GM21786 (cell line): ENCODE results near the gene ASB1.
"Not testable (repeated sequence)": the region's sequence is repeated elsewhere in the genome, so short reads cannot be mapped to it uniquely, and the experiment has no call there.

Experiments used
- ATAC-seq: cut with Tn5 transposase; IDR thresholded peaks from one replicate; pipeline ENCODE4 v1.9.1; 2021; ENCODE audit not compliant: unreplicated experiment

Gene ASB1

DNA sequence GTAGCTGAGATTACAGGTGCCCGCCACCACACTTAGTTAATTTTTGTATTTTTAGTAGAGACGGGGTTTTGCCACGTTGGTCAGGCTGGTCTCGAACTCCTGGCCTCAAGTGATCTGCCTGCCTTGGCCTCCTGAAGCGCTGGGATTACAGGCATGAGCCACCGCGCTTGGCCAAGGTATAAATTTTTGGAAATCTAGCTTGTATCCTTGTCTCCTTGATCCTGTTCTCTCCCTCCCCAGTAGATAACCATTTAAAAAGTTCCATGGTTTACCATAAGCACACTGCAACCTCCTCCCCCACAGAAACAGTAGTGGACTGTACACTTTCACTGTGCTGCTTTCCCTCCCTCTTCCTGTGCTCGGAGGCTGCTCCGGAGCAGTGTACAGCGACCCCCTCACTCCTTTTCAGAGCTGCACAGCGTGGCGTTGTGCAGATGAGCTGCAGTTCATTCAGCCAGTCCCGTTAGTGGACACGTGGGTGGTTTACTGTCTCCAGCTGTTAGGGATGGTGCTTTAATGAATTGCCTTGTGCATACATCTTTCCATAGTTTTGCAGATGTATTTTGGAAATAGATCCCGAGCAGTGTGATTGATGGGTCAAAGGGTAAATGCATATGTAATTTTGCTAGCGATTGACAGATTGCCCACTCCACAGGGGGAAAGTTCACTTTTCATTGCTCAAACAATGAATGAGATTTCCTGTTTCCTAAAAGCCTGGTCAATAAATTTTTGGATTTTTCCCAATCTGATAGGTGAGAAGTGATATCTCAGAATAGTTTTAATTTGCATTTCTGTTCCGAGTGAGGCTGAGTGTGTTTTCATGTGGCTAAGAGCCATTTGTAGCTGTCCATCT, 14.8 kb downstream of the ASB1 start:
- no peak for ATAC-seq

DNA sequence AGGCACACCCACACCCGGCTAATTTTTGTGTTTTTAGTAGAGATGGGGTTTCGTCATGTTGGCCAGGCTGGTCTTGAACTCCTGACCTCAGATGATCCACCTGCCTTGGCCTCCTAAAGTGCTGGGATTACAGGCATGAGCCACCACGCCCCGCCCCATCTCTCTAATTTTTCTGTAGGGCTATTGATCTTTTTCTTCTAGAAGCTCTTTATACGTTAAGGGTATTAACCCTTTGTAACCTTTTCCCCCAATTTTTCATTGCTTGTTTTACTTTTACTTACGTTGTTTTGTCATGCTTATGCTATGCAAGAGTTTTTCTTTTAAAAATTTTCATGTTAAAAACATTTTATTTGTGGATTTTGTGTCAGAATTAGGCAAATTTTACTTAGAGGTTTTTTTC, 15.5 kb downstream of the ASB1 start:
- ATAC-seq: not testable (repeated sequence)

- ATAC-seq: no peak
Observed at GRCh38 chr2:238444242-238444641, 17.5 kb downstream of the ASB1 start.

GRCh38 chr2:238445409-238446190, 18.9 kb downstream of the ASB1 start:
- no peak for ATAC-seq

- ATAC-seq: no peak
Observed at GRCh38 chr2:238446371-238446770, 19.6 kb downstream of the ASB1 start.

DNA sequence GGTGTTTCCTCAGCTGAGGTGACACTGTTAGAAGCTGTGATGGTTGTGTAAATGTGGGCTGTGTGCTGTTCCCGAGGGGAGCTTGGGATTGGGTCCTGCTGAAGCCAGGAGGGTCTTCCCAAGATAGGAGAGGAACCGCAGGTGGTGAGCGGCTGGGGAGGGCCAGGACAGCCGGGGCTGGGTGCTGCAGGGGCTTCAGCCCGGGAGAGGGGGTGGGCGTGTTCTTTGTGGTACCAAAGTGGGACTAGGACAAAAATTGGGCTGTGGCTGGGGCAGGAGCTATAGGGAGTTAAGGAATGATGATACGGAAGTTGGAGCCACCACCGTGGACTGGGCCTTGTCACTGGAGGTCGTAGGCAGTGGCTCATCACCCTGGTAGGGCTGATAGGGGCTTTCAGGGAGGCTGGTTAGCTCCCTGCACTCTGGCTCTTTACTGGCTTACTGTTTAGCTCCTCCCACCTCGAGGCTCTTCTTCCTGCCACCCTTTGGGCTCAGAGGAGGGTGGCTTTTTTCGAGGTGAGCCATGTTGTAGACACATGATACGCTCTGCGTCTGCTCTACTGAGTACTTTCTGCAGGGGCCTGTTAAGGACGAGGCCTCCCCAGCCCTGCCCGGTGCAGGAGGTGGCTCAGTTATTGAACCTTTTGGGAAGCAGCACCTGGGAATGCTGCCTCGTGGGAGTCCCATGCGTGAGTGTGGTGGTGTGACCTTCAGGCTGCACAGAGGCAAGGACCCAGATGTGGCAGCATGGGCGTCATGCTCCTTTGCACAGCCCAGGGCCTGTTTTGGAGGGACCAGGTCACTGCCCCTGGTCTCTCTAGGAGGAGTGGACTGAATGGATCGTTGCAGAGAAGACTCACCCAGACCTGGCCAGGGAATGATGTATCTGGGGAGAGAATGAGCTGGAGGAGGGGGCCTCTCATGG, 21.6 kb downstream of the ASB1 start:
- no peak for ATAC-seq

- ATAC-seq: no peak
Observed at GRCh38 chr2:238449241-238449640, 22.5 kb downstream of the ASB1 start.

GRCh38 chr2:238449909-238450417, 23.2 kb downstream of the ASB1 start:
- no peak for ATAC-seq

- no peak for ATAC-seq
Observed at GRCh38 chr2:238450440-238450861, 23.7 kb downstream of the ASB1 start.

DNA sequence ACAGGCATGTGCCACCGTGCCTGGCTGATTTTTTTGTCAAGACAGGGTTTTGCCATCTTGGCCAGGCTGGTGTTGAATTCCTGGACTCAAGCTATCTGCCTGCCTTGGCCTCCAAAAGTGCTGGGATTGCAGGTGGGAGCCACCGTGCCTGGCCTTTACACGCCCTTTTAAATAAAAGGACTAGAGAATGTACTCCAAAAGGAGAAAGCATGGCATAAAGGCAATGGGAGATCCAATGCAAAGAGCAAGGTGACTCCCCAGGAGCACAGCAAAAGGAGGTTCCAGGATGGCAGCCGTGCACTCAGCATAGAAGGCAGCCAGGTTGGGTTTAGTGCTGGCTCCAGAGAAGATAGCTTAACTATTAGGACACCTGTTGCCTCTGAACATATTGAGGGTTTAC, 27.1 kb downstream of the ASB1 start:
- no peak for ATAC-seq

GRCh38 chr2:238456449-238456848, 29.7 kb downstream of the ASB1 start:
- ATAC-seq: no peak

DNA sequence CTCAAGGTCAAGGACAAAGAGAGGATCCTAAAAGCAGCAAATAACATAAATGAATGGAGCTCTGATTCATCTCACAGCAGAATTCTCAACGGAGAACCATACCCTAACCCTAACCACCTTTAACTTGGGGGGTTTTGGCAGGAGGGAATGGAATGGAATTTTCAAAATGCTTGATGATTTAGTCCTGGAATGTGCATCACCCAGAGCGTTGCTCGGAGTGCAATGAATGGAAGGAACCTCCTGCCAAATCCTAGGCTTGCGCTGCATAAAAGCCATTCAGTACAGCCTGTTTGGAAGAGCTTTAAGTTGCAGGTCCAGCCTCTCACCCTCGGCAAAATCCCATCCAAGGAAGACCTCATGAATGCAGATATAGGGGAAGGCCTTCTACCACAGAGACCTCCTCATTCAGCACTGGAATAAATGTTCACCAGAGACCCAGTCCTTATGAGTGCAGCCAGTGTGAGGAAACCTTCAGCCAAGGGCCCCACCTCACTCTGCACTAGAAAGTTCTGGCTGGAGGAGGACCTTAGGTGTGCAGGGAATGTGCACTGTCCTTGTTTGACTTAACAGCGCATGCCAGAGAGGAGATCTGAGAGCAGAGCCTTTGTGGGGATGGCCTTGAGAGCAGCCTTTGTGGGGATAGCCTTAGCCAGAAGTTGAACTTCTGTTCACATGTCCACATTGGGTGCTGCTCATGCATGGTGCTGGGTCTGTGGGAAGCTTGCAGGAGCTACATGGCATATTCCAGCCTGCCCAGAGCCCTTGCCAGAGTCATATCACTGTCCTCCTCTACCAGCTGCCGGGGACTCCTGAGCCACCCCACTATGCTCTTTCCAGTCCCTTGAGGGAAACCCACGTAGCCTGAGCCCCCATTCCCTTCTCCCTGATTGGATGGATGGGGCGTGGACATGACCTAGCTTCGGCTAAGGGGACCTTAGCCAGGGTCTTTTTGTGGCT, 30.5 kb downstream of the ASB1 start:
- no peak for ATAC-seq

DNA sequence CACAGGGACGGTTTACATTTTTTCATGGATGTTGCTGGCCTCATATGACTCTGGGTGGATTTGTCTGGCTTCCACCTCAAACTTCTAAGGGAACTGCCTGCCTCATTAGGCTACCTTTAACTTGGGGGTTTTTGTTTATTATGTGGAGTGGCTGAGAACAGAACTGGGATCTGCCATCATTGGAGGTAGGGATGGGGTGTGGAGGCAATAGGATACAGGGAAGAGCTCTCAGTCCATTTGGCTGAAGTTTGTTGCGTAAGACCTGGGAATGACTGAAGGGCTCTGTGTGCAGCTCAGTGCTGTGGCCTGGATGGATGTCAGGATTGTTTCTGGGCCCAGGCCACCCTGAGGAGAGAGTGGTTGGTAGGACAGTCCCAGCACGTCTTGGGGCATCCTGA, 31.2 kb downstream of the ASB1 start:
- ATAC-seq: no peak

- ATAC-seq: no peak
Observed at GRCh38 chr2:238458651-238459050, 31.9 kb downstream of the ASB1 start.

- ATAC-seq: no peak
Observed at GRCh38 chr2:238459081-238459629, 32.4 kb downstream of the ASB1 start.

DNA sequence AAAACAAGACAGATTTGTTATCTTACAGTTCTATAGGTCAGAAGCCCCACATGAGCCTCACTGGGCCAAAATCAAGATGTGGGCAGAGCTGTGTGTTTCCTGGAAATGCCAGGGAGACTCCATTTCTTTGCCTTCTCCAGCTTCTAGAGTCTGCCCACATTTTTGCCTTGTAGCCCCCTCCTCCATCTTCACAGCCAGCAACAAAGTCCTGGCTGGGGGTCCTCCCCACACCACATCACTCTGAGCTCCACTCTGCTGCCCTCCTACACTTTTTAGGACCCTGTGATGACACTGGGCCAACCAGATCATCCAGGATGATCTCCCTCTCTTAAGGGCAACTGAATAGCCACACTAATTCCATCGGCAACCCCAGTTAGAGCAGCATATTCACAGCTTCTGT, 34.3 kb downstream of the ASB1 start:
- no peak for ATAC-seq

DNA sequence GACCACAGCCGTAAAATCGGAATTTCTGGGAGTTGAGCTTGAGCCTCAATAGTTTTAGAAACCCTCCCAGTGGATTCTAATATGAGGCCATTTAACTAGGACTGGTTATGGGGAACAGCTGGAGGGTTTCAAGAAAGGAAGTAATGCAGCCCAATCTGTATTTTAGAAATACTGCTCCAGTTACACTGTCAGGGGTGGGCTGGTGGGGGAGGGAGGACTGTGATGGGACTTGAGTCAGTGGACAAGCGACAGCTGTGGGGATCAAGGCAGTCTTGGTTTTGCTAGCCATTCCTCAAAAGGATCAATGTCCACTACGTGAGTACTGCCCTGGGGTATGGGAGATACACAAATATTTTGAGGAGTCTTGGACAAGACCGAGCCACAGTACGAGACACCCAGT, 34.8 kb downstream of the ASB1 start:
- ATAC-seq: no peak

DNA sequence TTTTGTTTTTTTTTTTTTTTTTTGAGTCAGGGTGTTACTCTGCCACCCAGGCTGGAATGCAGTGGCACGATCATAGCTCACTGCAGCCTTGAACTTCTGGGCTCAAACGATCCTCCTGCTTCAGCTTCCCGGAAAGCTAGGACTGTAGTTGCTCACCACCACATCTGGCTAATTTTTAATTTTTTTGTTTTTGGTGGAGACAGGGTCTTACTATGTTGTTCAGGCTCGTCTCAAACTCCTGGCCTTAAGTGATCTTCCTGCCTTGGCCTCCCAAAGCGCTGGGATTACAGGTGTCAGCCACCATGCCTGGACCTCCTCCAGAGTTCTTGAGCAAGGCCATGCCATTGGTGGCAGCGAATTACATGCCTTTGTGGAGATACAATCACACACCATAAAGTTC, 35.2 kb downstream of the ASB1 start:
- no peak for ATAC-seq

DNA sequence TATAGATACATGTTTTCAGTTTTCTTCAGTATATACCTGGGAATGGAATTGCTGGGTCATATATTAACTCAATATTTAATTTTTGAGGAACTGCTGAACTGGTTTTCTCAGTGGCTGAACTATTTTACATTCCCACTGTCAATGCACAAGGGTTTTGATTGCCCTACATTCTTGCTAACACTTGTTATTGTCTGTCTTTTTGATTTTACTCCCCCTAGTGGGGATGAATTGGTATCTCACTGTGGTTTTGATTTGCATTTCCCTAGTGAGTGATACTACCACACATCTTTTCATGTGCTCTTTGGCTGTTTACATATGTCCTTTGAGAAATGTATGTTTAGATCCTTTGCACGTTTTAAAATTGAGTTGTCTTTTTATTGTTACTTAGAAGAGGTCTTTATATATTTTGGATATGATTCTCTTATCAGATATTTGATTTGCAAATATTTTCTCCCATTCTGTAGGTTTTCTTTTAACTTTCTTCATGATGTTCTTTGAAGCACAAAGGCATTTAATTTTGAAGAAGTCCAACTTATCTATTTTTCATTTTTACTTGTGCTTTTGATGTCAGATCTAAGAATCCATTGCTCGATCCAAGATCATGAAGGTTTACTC, 36.2 kb downstream of the ASB1 start:
- no peak for ATAC-seq
